ENCODE measurements around the gene FLNC. TPM values are rescaled to one million over a fixed set of nuclear protein-coding genes. Genes with fewer than 3 reads are reported as not detected.

FLNC gene
- total RNA-seq, 2 experiments from 2014 or later: 0.14 to 0.16 TPM

GRCh38 chr7:128874140-128875031, 44.2 kb downstream of the FLNC start:
- ATAC-seq: no peak
- Mint-ChIP-seq H3K4me3 (no peak overlapping the region), H3K36me3 (ENCODE audit: low read depth) (no peaks in the 10 kb centered on the region), H3K27ac (no peak overlapping the region), H3K9me3 (no peaks in the 10 kb centered on the region), H3K27me3 (peaks cover 2% of the 10 kb centered on the region), H3K4me1 (ENCODE audit: low read depth) (peaks cover 4% of the 10 kb centered on the region)
- intact Hi-C loops (cut with micrococcal nuclease): loop anchor here (10.0 kb wide), 1 partner anchor 260 kb away; no protein-coding TSS in a partner anchor
- no peak for TF ChIP-seq CTCF (IDR thresholded peaks at IDR 0.05)
- no peak for DNase-seq
- CTCF ChIA-PET: interaction anchor here (2.4 to 3.5 kb wide), 2 partner anchors 9 to 11 kb away, joined by 11 to 16 read pairs; partner anchors contain the start of gene ATP6V1F
- POLR2A ChIA-PET: no interaction called here

GRCh38 chr7:128875523-128875948, 45.3 kb downstream of the FLNC start:
- no peak for DNase-seq
- POLR2A ChIA-PET: no interaction called here
- no peaks in the 10 kb centered on the region for H3K4me1 Mint-ChIP-seq (ENCODE audit: low read depth)
- H3K27me3 Mint-ChIP-seq: peaks cover 2% of the 10 kb centered on the region
- no peak for ATAC-seq
- CTCF ChIA-PET: interaction anchor here (2.4 to 3.5 kb wide), 2 partner anchors 8 to 12 kb away, joined by 11 to 16 read pairs; partner anchors contain the start of gene ATP6V1F
- no peaks in the 10 kb centered on the region for H3K9me3 Mint-ChIP-seq
- intact Hi-C loops (cut with micrococcal nuclease): loop anchor here (10.0 kb wide), 1 partner anchor 261 kb away; no protein-coding TSS in a partner anchor
- no peak overlapping the region for H3K27ac Mint-ChIP-seq
- no peak overlapping the region for H3K4me3 Mint-ChIP-seq
- no peak for TF ChIP-seq CTCF (IDR thresholded peaks at IDR 0.05)
- no peaks in the 10 kb centered on the region for H3K36me3 Mint-ChIP-seq (ENCODE audit: low read depth)

GRCh38 chr7:128876127-128876526, 45.9 kb downstream of the FLNC start:
- DNase-seq (no peak), ATAC-seq (no peak)
- CTCF ChIA-PET: interaction anchor here (3.5 kb wide), 1 partner anchor 13 kb away, joined by 16 read pairs; the partner anchor contains the start of gene ATP6V1F
- Mint-ChIP-seq H3K27me3 (no peaks in the 10 kb centered on the region), H3K36me3 (ENCODE audit: low read depth) (no peaks in the 10 kb centered on the region), H3K9me3 (no peaks in the 10 kb centered on the region), H3K27ac (no peak overlapping the region), H3K4me3 (no peak overlapping the region), H3K4me1 (ENCODE audit: low read depth) (no peaks in the 10 kb centered on the region)
- TF ChIP-seq CTCF (IDR thresholded peaks at IDR 0.05): no peak
- intact Hi-C loops (cut with micrococcal nuclease): loop anchor here (10.0 kb wide), 1 partner anchor 261 kb away; no protein-coding TSS in a partner anchor
- POLR2A ChIA-PET: no interaction called here

- ChIA-PET CTCF (no interaction called here), POLR2A (no interaction called here)
- Mint-ChIP-seq H3K9me3 (no peaks in the 10 kb centered on the region), H3K4me3 (no peak overlapping the region), H3K27ac (no peak overlapping the region), H3K36me3 (ENCODE audit: low read depth) (no peaks in the 10 kb centered on the region), H3K4me1 (ENCODE audit: low read depth) (no peaks in the 10 kb centered on the region), H3K27me3 (no peaks in the 10 kb centered on the region)
- no peak for TF ChIP-seq CTCF (IDR thresholded peaks at IDR 0.05)
- intact Hi-C loops (cut with micrococcal nuclease): loop anchor here (10.0 kb wide), 1 partner anchor 262 kb away; no protein-coding TSS in a partner anchor
- no peak for DNase-seq
- ATAC-seq: no peak
Measured at GRCh38 chr7:128876586-128876977, 46.4 kb downstream of the FLNC start.
